GM12878 (cell line): Measurements from ENCODE around the gene CREB5. TPM values are rescaled to one million over a fixed set of nuclear protein-coding genes. Genes with fewer than 3 reads are reported as not detected.

Experiments
- ATAC-seq: fragments of 200-7000 bp; cut with Tn5 transposase; 3 replicates; pipeline ENCODE4 v1.9.1; 2020; ENCODE audit warnings: mild to moderate bottlenecking, moderate library complexity
- BruUV-seq: library from RNA; stranded (reverse); fragments of 400-500 nt; replicated peaks from 2 replicates; lab custom pipeline; 2021; lab: Mats Ljungman, UMichigan
- CTCF ChIA-PET: fragments of 300-600 bp; sonication (Branson Sonifier 250); formaldehyde crosslinking; extraction: SDS; loops from one replicate; lab custom pipeline; 2021; ENCODE audit warnings: inconsistent platforms; lab: Yijun Ruan, JAX
- POLR2A ChIA-PET: fragments of 350-600 bp; formaldehyde crosslinking; extraction: SDS; loops from one replicate; lab custom pipeline; 2021; ENCODE audit warnings: inconsistent platforms; lab: Charles Lee
- RAD21 ChIA-PET: fragments of 300-600 bp; sonication (Branson Sonifier 250); formaldehyde crosslinking; loops from one replicate; lab custom pipeline; 2023; ENCODE audit warnings: antibody characterized with exemption; ENCODE audit not compliant: unreplicated experiment; lab: Charles Lee
- SMC1A ChIA-PET: fragments of 300-600 bp; sonication (Branson Sonifier 250); formaldehyde crosslinking; loops from one replicate; lab custom pipeline; 2023; ENCODE audit not compliant: unreplicated experiment, uncharacterized antibody; lab: Charles Lee
- DNase-seq: peaks from one replicate; pipeline ENCODE4 v3.0.0-alpha.2; 2011; ENCODE audit warnings: low read depth, low spot score
- FAIRE-seq: peaks from 3 replicates; lab custom pipeline; 2011; peaks lifted over from hg19 to GRCh38; lab: Jason Lieb, UNC
- H2AFZ ChIP-seq: 2 replicates; pipeline ENCODE4 v1.6.0; 2011; ENCODE audit warnings: low read depth, low read length, control low read depth; ENCODE audit not compliant: control insufficient read depth
- H3K27ac ChIP-seq: 2 replicates; pipeline ENCODE4 v1.5.1; 2011; ENCODE audit warnings: control low read depth; ENCODE audit not compliant: control insufficient read depth, insufficient read depth
- H3K27me3 ChIP-seq, 2 experiments: replicated peaks in 1 of 2; 2 replicates each; pipeline versions ENCODE4 v1.6.0 to v1.6.1; 2011; ENCODE audit warnings: low read length in 1 of 2; ENCODE audit not compliant: control insufficient read depth in 2 of 2, insufficient read depth in 2 of 2
- H3K36me3 ChIP-seq, 2 experiments: 2 replicates each; pipeline ENCODE4 v1.5.1; 2011; ENCODE audit warnings: low read length in 1 of 2; ENCODE audit not compliant: control insufficient read depth in 2 of 2, insufficient read depth in 2 of 2
- H3K4me1 ChIP-seq: 2 replicates; pipeline ENCODE4 v1.6.1; 2011; ENCODE audit warnings: mild to moderate bottlenecking, low read length, moderate library complexity, mixed read lengths; ENCODE audit not compliant: control insufficient read depth, insufficient read depth
- H3K4me2 ChIP-seq: 2 replicates; pipeline ENCODE4 v1.6.0; 2011; ENCODE audit warnings: control low read depth; ENCODE audit not compliant: control insufficient read depth, insufficient read depth
- H3K4me3 ChIP-seq: fragments of 200-600 bp; sonication (generic); 2 replicates; pipeline ENCODE4 v1.5.1; 2016
- H3K79me2 ChIP-seq: 2 replicates; pipeline ENCODE4 v1.6.0; 2011; ENCODE audit warnings: low read length; ENCODE audit not compliant: control insufficient read depth, insufficient read depth
- H3K9ac ChIP-seq: 2 replicates; pipeline ENCODE4 v1.8.0; 2011; ENCODE audit warnings: low read length, control low read depth, mixed read lengths; ENCODE audit not compliant: control insufficient read depth, insufficient read depth
- H3K9me3 ChIP-seq: replicated peaks from 3 replicates; pipeline ENCODE4 v1.5.1; 2011; ENCODE audit warnings: mild to moderate bottlenecking, low read length; ENCODE audit not compliant: control insufficient read depth, insufficient read depth
- H4K20me1 ChIP-seq: 2 replicates; pipeline ENCODE4 v1.6.0; 2011; ENCODE audit not compliant: control insufficient read depth, insufficient read depth
- CEBPB ChIP-seq, 2 experiments: fragments of 150-350 bp in 1 of 2; IDR thresholded peaks; 2 replicates each; pipeline ENCODE4 v1.6.1; 2012 to 2014; ENCODE audit warnings: low read depth in 2 of 2, low read length in 2 of 2, borderline replicate concordance in 1 of 2, inconsistent platforms in 1 of 2
- IKZF1 ChIP-seq: fragments of 450-650 bp; conservative IDR thresholded peaks from 2 replicates; pipeline ENCODE4 v1.6.1; 2017; ENCODE audit warnings: antibody characterized with exemption, mild to moderate bottlenecking
- SMARCA5 ChIP-seq: fragments of 450-650 bp; IDR thresholded peaks from 2 replicates; pipeline ENCODE4 v1.6.1; 2017; ENCODE audit warnings: mild to moderate bottlenecking
- ZNF24 ChIP-seq: fragments of 450-650 bp; IDR thresholded peaks from 2 replicates; pipeline ENCODE4 v1.6.1; 2017; ENCODE audit warnings: antibody characterized with exemption, mild to moderate bottlenecking
- WGBS: methylation state at CpG from one replicate; pipeline ENCODE4 v1.1.6; 2016; ENCODE audit warnings: low lambda C conversion rate; ENCODE audit not compliant: insufficient replicate concordance, insufficient coverage; ENCODE audit errors: missing lambda C conversion rate; 5-methylcytosine and 5-hydroxymethylcytosine counted together
- in situ Hi-C: fragments of 300-500 bp; cut with MboI; formaldehyde crosslinking; loops from 9 replicates; pipeline ENCODE4 v1.14.3; 2018; ENCODE audit warnings: mixed read lengths
- intact Hi-C: fragments of 100-400 bp; cut with micrococcal nuclease; formaldehyde crosslinking; loops from one replicate; pipeline ENCODE4 v1.14.2; 2022; ENCODE audit not compliant: unreplicated experiment
- polyA plus RNA-seq, 11 experiments: library from polyadenylated mRNA; depleted of rRNA in 4 of 11; unstranded in 6 of 11; stranded (reverse) in 5 of 11; fragments of >200 nt; fragmentation: Nextera tagmentation in 4 of 11; fragmentation: Illumina TruSeq in 1 of 11; extraction: Ambion mirVana in 4 of 11; extraction: Trizol in 1 of 11; gene quantifications; 1 replicate in 1 of 11; 2 replicates in 10 of 11; pipeline versions ENCODE4 v1.2.1 to v1.2.3, GENCODE V29; 2011 to 2016; ENCODE audit warnings: inconsistent platforms in 2 of 11, missing spikeins in 2 of 11, low read depth in 1 of 11
- total RNA-seq, 4 experiments: library from RNA; depleted of rRNA in 3 of 4; stranded (reverse); fragments of >200 nt in 3 of 4; fragmentation: Illumina TruSeq in 1 of 4; extraction: Trizol in 1 of 4; gene quantifications; 2 replicates each; pipeline versions ENCODE4 v1.2.1 to v1.2.3, GENCODE V29; 2013 to 2021
- TF ChIP-seq, protein P1 (sequence below): fragments of 450-650 bp; formaldehyde crosslinking; IDR thresholded peaks from 2 replicates; pipeline ENCODE4 v1.4.0; 2022; ENCODE audit warnings: mild to moderate bottlenecking, moderate library complexity

CREB5 gene
- total and polyA plus RNA-seq, 10 of the 15 experiments (the other 5 are each of a cell fraction or from before 2014, with no cell fraction given), result 12.9 to 74.1 (median 53.0) TPM

DNA sequence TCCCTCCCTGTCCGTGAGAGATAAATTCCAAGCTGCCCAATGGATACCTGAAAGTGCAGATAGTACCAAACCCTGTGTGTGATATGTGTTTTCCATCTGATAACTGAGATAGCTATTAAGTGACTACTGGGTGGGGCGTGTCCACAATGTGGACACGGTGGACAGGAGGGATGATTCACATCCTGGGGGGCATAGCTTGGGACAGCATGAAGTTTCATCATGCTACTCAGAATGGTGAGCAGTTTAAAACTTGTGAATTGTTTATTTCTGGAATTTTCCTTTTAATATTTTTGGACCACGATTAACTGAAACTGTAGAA, 158.6 kb downstream of the CREB5 start:
- ChIA-PET CTCF (interaction anchor here (0.9 to 3.2 kb wide), 22 partner anchors 8 to 284 kb away, joined by 3 to 20 read pairs (median 4); partner anchors contain the start of gene CREB5), RAD21 (interaction anchor here (0.9 to 10.4 kb wide), 28 partner anchors 9 to 264 kb away, joined by 3 to 192 read pairs (median 7); partner anchors contain the start of gene CREB5), SMC1A (interaction anchor here (0.5 to 13.6 kb wide), 44 partner anchors 8 to 244 kb away, joined by 3 to 177 read pairs (median 4); partner anchors contain the start of gene CREB5), POLR2A (interaction anchor here (0.6 to 9.5 kb wide), 18 partner anchors 9 to 160 kb away, joined by 3 to 88 read pairs (median 6); partner anchors contain the start of gene CREB5)
- peak; percentile 13 for ATAC-seq
- Histone ChIP-seq H3K79me2 (peaks cover 12% of the 10 kb centered on the region), H3K4me2 (peak overlapping the region; percentile 49), H3K27me3 (no peaks in the 10 kb centered on the region; a peak in 1 of 4 replicates), H3K9ac (peak overlapping the region; percentile 18; the same call in 1 of the 2 replicates), H2AFZ (peak overlapping the region; percentile 70; the same call in 1 of the 2 replicates), H3K9me3 (no peaks in the 10 kb centered on the region; the same call in 2 of the 3 replicates), H3K36me3 (no peaks in the 10 kb centered on the region), H3K27ac (peak overlapping the region; percentile 81), H3K4me3 (peak overlapping the region; percentile 57; the same call in 1 of the 2 replicates), H3K4me1 (peaks cover 23% of the 10 kb centered on the region), H4K20me1 (no peaks in the 10 kb centered on the region)
- in situ Hi-C loops, result no loop called here
- no peak for TF ChIP-seq ZNF24
- TF ChIP-seq CEBPB (IDR thresholded peaks at IDR 0.05; ENCODE audit: borderline replicate concordance in 1 of 2, low read depth in 2 of 2, low read length in 2 of 2), result no peak
- TF ChIP-seq SMARCA5, result peak; percentile 26; the same call in 1 of the 2 replicates
- TF ChIP-seq, protein P1, sequence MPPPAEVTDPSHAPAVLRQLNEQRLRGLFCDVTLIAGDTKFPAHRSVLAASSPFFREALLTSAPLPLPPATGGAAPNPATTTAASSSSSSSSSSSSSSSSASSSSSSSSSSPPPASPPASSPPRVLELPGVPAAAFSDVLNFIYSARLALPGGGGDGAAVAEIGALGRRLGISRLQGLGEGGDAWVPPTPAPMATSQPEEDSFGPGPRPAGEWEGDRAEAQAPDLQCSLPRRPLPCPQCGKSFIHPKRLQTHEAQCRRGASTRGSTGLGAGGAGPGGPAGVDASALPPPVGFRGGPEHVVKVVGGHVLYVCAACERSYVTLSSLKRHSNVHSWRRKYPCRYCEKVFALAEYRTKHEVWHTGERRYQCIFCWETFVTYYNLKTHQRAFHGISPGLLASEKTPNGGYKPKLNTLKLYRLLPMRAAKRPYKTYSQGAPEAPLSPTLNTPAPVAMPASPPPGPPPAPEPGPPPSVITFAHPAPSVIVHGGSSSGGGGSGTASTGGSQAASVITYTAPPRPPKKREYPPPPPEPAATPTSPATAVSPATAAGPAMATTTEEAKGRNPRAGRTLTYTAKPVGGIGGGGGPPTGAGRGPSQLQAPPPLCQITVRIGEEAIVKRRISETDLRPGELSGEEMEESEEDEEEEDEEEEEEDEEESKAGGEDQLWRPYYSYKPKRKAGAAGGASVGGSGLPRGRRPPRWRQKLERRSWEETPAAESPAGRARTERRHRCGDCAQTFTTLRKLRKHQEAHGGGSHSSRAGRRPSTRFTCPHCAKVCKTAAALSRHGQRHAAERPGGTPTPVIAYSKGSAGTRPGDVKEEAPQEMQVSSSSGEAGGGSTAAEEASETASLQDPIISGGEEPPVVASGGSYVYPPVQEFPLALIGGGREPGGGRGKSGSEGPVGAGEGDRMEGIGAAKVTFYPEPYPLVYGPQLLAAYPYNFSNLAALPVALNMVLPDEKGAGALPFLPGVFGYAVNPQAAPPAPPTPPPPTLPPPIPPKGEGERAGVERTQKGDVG (CRISPR knock-in tag), result peak; percentile 39; the same call in 1 of the 2 replicates
- 0 out of 2 replicates have a peak, but pooled peaks have one; percentile 25 for TF ChIP-seq IKZF1
- 36% methylated on average over 4 of the region's 4 CpGs for WGBS
- no TSS peak for BruUV-seq
- DNase-seq, result no peak
- FAIRE-seq, result no peak
- intact Hi-C loops, result loop anchor here (1.0 to 2.0 kb wide), 2 partner anchors 32 to 182 kb away; no protein-coding TSS in a partner anchor
